Psoas muscle (tissue), 8 donors: ENCODE measurements around the gene KIF14. TPM values are rescaled to one million over a fixed set of nuclear protein-coding genes. Genes with fewer than 3 reads are reported as not detected.
"Not testable (repeated sequence)": the region's sequence is repeated elsewhere in the genome, so short reads cannot be mapped to it uniquely, and the experiment has no call there.

Experiments used
- ATAC-seq, 4 donors: fragments of 200-7000 bp; cut with Tn5 transposase; one replicate each; pipeline ENCODE4 v1.9.1; 2020; ENCODE audit warnings: moderate library complexity in 3 of 4, mild to moderate bottlenecking in 2 of 4
- DNase-seq, 2 donors: peaks; one replicate each; pipeline ENCODE4 v3.0.0-alpha.2; 2020
- H3K27ac ChIP-seq: fragments of 200-600 bp; one replicate; pipeline ENCODE4 v1.8.0; 2022
- H3K27me3 ChIP-seq, 3 donors: fragments of 200-600 bp in 1 of 3; one replicate each; pipeline versions ENCODE4 v1.6.1 to v1.8.0; 2013 to 2022; ENCODE audit warnings: low read length in 2 of 3, mild to moderate bottlenecking in 2 of 3, moderate library complexity in 1 of 3; ENCODE audit not compliant: insufficient read depth in 3 of 3
- H3K36me3 ChIP-seq, 2 donors: fragments of 200-600 bp in 1 of 2; one replicate each; pipeline versions ENCODE4 v1.6.1 to v1.8.0; 2013 to 2022; ENCODE audit warnings: low read depth in 1 of 2, mild to moderate bottlenecking in 1 of 2, moderate library complexity in 1 of 2; ENCODE audit not compliant: insufficient read depth in 1 of 2
- H3K4me1 ChIP-seq: fragments of 200-600 bp; one replicate; pipeline ENCODE4 v1.8.0; 2022
- H3K4me3 ChIP-seq: fragments of 200-600 bp; one replicate; pipeline ENCODE4 v1.8.0; 2022; ENCODE audit warnings: mild to moderate bottlenecking
- H3K9me3 ChIP-seq: fragments of 200-600 bp; one replicate; pipeline ENCODE4 v1.8.0; 2022
- WGBS, 3 donors: extraction: QIAGEN DNeasy Blood & Tissue Kit; methylation state at CpG; one replicate each; pipeline versions ENCODE4 v1.1.6 to v1.1.7; 2013; 5-methylcytosine and 5-hydroxymethylcytosine counted together
- intact Hi-C, 2 donors: fragments of 100-400 bp; cut with DNase I; formaldehyde crosslinking; loops; one replicate each; pipeline versions ENCODE4 v1.11.0 to v1.14.2; 2022
- polyA plus RNA-seq, 3 donors: library from polyadenylated mRNA; stranded (reverse); fragments of 200-250 nt; gene quantifications; one replicate each; pipeline ENCODE4 v1.2.3, GENCODE V29; 2013
- total RNA-seq, 4 donors: library from RNA; stranded (reverse); fragmentation: NEBNext Ultra II Directional in 2 of 4; extraction: Animal tissue kit (Norgen Biotek cat#: 25700) in 2 of 4; gene quantifications; one replicate each; pipeline versions ENCODE4 v1.2.1 to v1.2.4, GENCODE V29; 2021 to 2023
- TF ChIP-seq, protein P1 (sequence below): fragments of 200-600 bp; IDR thresholded peaks from one replicate; pipeline ENCODE4 v1.8.0; 2022; ENCODE audit warnings: antibody characterized with exemption
- donor health status: healthy with polysubstance abuse.
- donor health status: DM: no; HTN: no; CAD: no; lungs with moderate emphysema.
- donor health status: Bipolar disorder and iron deficiency.
- donor health status: healthy.
- donor health status: DM: yes; HTN: yes; CAD: no.
- donor health status: DM: no; HTN: no; CAD: no.
- donor health status: DM: no; HTN: no; CAD: no.
- donor health status: DM: yes; HTN: yes; CAD: no.

The KIF14 gene
- total and polyA plus RNA-seq, 7 donors = 0.01 to 0.11 (median 0.06) TPM

- TF ChIP-seq, protein P1, sequence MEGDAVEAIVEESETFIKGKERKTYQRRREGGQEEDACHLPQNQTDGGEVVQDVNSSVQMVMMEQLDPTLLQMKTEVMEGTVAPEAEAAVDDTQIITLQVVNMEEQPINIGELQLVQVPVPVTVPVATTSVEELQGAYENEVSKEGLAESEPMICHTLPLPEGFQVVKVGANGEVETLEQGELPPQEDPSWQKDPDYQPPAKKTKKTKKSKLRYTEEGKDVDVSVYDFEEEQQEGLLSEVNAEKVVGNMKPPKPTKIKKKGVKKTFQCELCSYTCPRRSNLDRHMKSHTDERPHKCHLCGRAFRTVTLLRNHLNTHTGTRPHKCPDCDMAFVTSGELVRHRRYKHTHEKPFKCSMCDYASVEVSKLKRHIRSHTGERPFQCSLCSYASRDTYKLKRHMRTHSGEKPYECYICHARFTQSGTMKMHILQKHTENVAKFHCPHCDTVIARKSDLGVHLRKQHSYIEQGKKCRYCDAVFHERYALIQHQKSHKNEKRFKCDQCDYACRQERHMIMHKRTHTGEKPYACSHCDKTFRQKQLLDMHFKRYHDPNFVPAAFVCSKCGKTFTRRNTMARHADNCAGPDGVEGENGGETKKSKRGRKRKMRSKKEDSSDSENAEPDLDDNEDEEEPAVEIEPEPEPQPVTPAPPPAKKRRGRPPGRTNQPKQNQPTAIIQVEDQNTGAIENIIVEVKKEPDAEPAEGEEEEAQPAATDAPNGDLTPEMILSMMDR = no peak
- Histone ChIP-seq H3K4me1 (peaks cover 6% of the 10 kb centered on the region), H3K27me3 (no peaks in the 10 kb centered on the region), H3K36me3 (no peaks in the 10 kb centered on the region), H3K4me3 (no peak overlapping the region), H3K27ac (no peak overlapping the region), H3K9me3 (no peaks in the 10 kb centered on the region)
- ATAC-seq = no peak
- WGBS, 3 donors = 83 to 93% (median 86%) methylated on average over 7 of the region's 7 CpGs
- DNase-seq = no peak
- intact Hi-C loops = no loop called here
Observed at GRCh38 chr1:200638073-200638472, 17.5 kb upstream of the KIF14 start.

GRCh38 chr1:200636681-200637080 lies 16.1 kb upstream of the KIF14 start:
- Histone ChIP-seq H3K36me3 (no peaks in the 10 kb centered on the region), H3K4me3 (no peak overlapping the region), H3K27me3 (no peaks in the 10 kb centered on the region), H3K4me1 (peaks cover 6% of the 10 kb centered on the region), H3K9me3 (no peaks in the 10 kb centered on the region), H3K27ac (no peak overlapping the region)
- ATAC-seq (no peak), DNase-seq (no peak)
- TF ChIP-seq, protein P1 = no peak
- intact Hi-C loops = no loop called here
- WGBS, 3 donors = 96 to 98% (median 97%) methylated on average over 2 of the region's 2 CpGs

DNA sequence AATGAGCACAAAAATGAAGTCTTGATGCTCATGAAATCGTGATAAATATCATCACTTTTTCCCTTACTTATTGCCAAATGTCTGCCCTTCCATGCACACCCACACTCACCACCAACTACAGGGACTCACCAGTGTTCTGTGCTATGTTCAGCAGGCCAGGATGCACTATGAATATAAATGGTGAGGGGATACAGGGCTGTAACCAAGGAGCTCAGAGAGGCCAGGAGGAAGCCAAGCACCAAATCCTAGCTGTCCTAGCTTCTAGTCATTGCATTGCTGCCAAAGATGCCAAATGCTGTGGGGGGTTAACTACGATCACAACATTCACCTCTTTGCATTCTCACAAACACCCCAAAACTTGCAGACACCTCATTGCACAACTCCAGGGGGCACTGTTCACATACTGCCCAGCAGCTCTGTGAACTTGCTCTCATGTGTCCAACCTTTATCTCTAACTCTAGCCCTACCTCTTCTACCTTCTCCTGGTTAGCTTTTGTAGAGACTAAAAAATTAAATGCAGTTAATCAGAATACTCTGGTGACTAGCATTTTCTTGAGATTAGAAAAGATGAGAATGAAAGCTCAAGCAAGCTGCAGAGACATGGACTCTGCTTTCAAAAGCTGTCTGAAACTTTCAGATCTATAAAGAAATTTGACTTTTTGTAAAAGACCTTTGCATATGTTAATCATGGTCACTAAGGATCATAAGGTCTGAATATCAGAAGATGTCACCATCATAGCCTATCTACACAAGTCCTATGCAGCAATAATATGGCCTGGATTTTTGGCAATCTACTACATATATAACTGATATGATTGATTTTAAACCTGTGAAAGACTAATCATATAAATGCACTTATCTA lies 13.9 kb upstream of the KIF14 start:
- Histone ChIP-seq H3K36me3 (no peaks in the 10 kb centered on the region), H3K4me1 (no peaks in the 10 kb centered on the region), H3K27ac (no peak overlapping the region), H3K4me3 (no peak overlapping the region), H3K9me3 (no peaks in the 10 kb centered on the region), H3K27me3 (no peaks in the 10 kb centered on the region)
- no peak for ATAC-seq
- TF ChIP-seq, protein P1 = no peak
- DNase-seq = no peak
- WGBS, 3 donors = 29 to 37% (median 33%) methylated on average over 2 of the region's 2 CpGs
- intact Hi-C loops = no loop called here

DNA sequence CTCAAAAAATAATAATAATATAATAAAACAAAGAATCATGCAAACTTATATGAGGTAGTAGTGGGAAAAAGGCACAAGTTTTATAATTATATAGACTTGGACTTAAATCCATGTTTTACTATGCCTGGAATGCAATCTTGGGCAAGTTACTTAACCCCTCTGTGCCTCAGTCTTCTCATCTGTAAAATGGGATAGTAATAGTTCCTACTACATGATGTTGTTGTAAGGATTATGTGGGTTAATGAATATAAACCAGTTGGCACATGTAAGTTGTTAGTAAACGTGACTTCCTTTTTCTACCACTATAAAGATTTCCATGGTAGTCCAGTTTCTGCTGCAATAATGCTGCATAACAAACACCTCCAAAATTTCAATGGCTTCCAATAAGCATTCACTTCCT lies 10.8 kb upstream of the KIF14 start:
- no peaks in the 10 kb centered on the region for H3K27me3 ChIP-seq
- ATAC-seq (no peak), DNase-seq (no peak)
- H3K4me3 ChIP-seq = no peak overlapping the region
- 85 to 95% (median 87%) methylated on average over 1 of the region's 1 CpG for whole genome bisulfite sequencing, 3 donors
- no peaks in the 10 kb centered on the region for H3K9me3 ChIP-seq
- H3K36me3 ChIP-seq = no peaks in the 10 kb centered on the region
- intact Hi-C loops = no loop called here
- no peaks in the 10 kb centered on the region for H3K4me1 ChIP-seq
- no peak overlapping the region for H3K27ac ChIP-seq
- TF ChIP-seq, protein P1 = no peak

GRCh38 chr1:200630515-200630899 lies 10.0 kb upstream of the KIF14 start:
- H3K27ac ChIP-seq, H3K9me3 ChIP-seq, H3K36me3 ChIP-seq, ATAC-seq, H3K4me1 ChIP-seq, DNase-seq, H3K4me3 ChIP-seq, H3K27me3 ChIP-seq, intact Hi-C loops: not testable (repeated sequence)
- 96 to 98% (median 98%) methylated on average over 8 of the region's 8 CpGs for WGBS, 3 donors
